A673 (cell line): Measurements from ENCODE around the gene CHST2.

Experiments used
- EZH2 ChIP-seq: fragments of 200-600 bp; sonication (generic); IDR thresholded peaks from 2 replicates; pipeline ENCODE4 v1.6.1; 2017; ENCODE audit warnings: borderline replicate concordance, low read depth, mild to moderate bottlenecking, mixed read lengths, antibody characterized with exemption, low read length; ENCODE audit not compliant: poor library complexity, severe bottlenecking
- TF ChIP-seq, protein P1 (sequence below): fragments of 300-800, 200-600 bp; sonication (generic); conservative IDR thresholded peaks from 2 replicates; pipeline ENCODE4 v1.5.1; 2017; ENCODE audit warnings: low read depth, mild to moderate bottlenecking, antibody characterized with exemption, low read length, moderate library complexity, mixed read lengths

DNA sequence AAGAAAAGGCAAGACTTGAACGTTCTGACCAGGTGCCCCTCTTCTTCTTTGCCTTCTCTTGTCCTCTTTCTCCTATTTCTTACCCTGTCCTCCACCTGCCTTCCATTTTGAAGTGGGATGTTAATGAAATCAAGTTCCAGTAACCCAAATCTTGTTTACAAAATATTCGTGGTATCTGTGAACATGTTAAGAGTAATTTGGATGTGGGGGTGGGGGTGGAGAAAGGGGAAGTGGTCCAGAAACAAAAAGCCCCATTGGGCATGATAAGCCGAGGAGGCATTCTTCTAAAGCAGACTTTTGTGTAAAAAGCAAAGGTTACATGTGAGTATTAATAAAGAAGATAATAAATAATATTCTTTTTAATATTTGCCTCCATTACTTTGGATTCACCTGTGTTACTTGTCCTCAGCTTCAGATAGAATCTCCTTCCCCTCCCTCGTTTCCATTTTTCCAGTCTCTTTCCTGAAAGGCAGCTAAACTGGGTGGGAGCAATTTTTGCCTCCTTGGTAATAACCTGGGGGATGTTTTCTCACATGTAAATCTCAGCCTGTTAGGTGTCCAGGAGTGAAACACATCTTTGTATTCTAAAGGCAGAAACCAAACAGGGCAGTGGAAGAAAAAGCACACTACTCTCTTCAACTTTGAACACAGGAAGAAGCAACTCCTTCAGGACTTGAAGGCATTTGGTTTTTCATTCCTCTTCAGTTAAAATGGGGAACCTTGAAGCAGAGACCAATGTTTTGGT, 3.2 kb downstream of the CHST2 start:
- TF ChIP-seq, protein P1, sequence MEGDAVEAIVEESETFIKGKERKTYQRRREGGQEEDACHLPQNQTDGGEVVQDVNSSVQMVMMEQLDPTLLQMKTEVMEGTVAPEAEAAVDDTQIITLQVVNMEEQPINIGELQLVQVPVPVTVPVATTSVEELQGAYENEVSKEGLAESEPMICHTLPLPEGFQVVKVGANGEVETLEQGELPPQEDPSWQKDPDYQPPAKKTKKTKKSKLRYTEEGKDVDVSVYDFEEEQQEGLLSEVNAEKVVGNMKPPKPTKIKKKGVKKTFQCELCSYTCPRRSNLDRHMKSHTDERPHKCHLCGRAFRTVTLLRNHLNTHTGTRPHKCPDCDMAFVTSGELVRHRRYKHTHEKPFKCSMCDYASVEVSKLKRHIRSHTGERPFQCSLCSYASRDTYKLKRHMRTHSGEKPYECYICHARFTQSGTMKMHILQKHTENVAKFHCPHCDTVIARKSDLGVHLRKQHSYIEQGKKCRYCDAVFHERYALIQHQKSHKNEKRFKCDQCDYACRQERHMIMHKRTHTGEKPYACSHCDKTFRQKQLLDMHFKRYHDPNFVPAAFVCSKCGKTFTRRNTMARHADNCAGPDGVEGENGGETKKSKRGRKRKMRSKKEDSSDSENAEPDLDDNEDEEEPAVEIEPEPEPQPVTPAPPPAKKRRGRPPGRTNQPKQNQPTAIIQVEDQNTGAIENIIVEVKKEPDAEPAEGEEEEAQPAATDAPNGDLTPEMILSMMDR = no peak
- no peak for TF ChIP-seq EZH2
